Skin epidermis (tissue), 12 donors: ENCODE measurements around the gene MYO1H.
A peak's percentile ranks its signal among the peaks of the same experiment; 100 is the strongest.

Source experiments
- H3K27ac ChIP-seq, 21 experiments: fragments of 200-600 bp; sonication (generic) in 11 of 21; one replicate each; pipeline ENCODE4 v1.5.0; 2020; ENCODE audit warnings: mild to moderate bottlenecking in 3 of 21, inconsistent platforms in 2 of 21, moderate library complexity in 2 of 21
- H3K4me3 ChIP-seq, 7 experiments: fragments of 200-600 bp; sonication (generic) in 2 of 7; one replicate each; pipeline ENCODE4 v1.5.0; 2020; ENCODE audit warnings: inconsistent platforms in 2 of 7, mild to moderate bottlenecking in 2 of 7, moderate library complexity in 1 of 7

Gene MYO1H

GRCh38 chr12:109334887-109335286 lies 12.8 kb upstream of the MYO1H start:
- Histone ChIP-seq H3K4me3 (no peak overlapping the region), H3K27ac (no peak overlapping the region)

GRCh38 chr12:109336593-109336992 lies 11.1 kb upstream of the MYO1H start:
- Histone ChIP-seq H3K4me3 (no peak overlapping the region), H3K27ac (no peak overlapping the region)

GRCh38 chr12:109343677-109344076 lies 4.0 kb upstream of the MYO1H start:
- no peak overlapping the region for H3K4me3 ChIP-seq
- H3K27ac ChIP-seq, result no peak overlapping the region

- Histone ChIP-seq H3K27ac (no peak overlapping the region), H3K4me3 (no peak overlapping the region)
Observed at GRCh38 chr12:109345428-109345827, 2.3 kb upstream of the MYO1H start.

GRCh38 chr12:109346920-109347319 lies 780 bp upstream of the MYO1H start:
- Histone ChIP-seq H3K4me3 (no peak overlapping the region), H3K27ac (no peak overlapping the region)

GRCh38 chr12:109352184-109352583 lies 4.5 kb downstream of the MYO1H start:
- H3K27ac ChIP-seq, result no peak overlapping the region
- H3K4me3 ChIP-seq, result no peak overlapping the region

- Histone ChIP-seq H3K4me3 (no peak overlapping the region), H3K27ac (no peak overlapping the region)
Observed at GRCh38 chr12:109356577-109356976, 8.9 kb downstream of the MYO1H start.

GRCh38 chr12:109357032-109357431 lies 9.3 kb downstream of the MYO1H start:
- Histone ChIP-seq H3K27ac (no peak overlapping the region), H3K4me3 (no peak overlapping the region)

- Histone ChIP-seq H3K27ac (peak overlapping the region in 1 of 21 experiments; percentile 61), H3K4me3 (peak overlapping the region in 1 of 7 experiments; percentile 3)
Observed at GRCh38 chr12:109358154-109358869, 10.6 kb downstream of the MYO1H start.

GRCh38 chr12:109359131-109359690 lies 11.5 kb downstream of the MYO1H start:
- H3K4me3 ChIP-seq, result no peak overlapping the region
- H3K27ac ChIP-seq, result no peak overlapping the region

GRCh38 chr12:109369831-109370230 lies 22.1 kb downstream of the MYO1H start:
- Histone ChIP-seq H3K4me3 (no peak overlapping the region), H3K27ac (no peak overlapping the region)

- Histone ChIP-seq H3K4me3 (no peak overlapping the region), H3K27ac (no peak overlapping the region)
Observed at GRCh38 chr12:109377139-109377685, 29.5 kb downstream of the MYO1H start.

- Histone ChIP-seq H3K4me3 (no peak overlapping the region), H3K27ac (no peak overlapping the region)
Observed at GRCh38 chr12:109378569-109378968, 30.9 kb downstream of the MYO1H start.

GRCh38 chr12:109382031-109382430 lies 34.3 kb downstream of the MYO1H start:
- Histone ChIP-seq H3K4me3 (no peak overlapping the region), H3K27ac (no peak overlapping the region)

GRCh38 chr12:109383240-109383639 lies 35.5 kb downstream of the MYO1H start:
- H3K4me3 ChIP-seq, result no peak overlapping the region
- no peak overlapping the region for H3K27ac ChIP-seq

- no peak overlapping the region for H3K4me3 ChIP-seq
- peak overlapping the region in 3 of 21 experiments; percentile 11 to 45 (median 32) for H3K27ac ChIP-seq
Observed at GRCh38 chr12:109385339-109386058, 37.8 kb downstream of the MYO1H start.

- Histone ChIP-seq H3K27ac (peak overlapping the region in 2 of 21 experiments; percentile 32 to 45), H3K4me3 (no peak overlapping the region)
Observed at GRCh38 chr12:109386059-109386433, 38.3 kb downstream of the MYO1H start.

- H3K27ac ChIP-seq, result no peak overlapping the region
- no peak overlapping the region for H3K4me3 ChIP-seq
Observed at GRCh38 chr12:109387425-109388166, 39.9 kb downstream of the MYO1H start.

- H3K4me3 ChIP-seq, result no peak overlapping the region
- no peak overlapping the region for H3K27ac ChIP-seq
Observed at GRCh38 chr12:109388167-109388563, 40.5 kb downstream of the MYO1H start.

- Histone ChIP-seq H3K27ac (no peak overlapping the region), H3K4me3 (no peak overlapping the region)
Observed at GRCh38 chr12:109389146-109389545, 41.4 kb downstream of the MYO1H start.
